ENCODE data around the gene PLSCR2. TPM values are rescaled to one million over a fixed set of nuclear protein-coding genes. Genes with fewer than 3 reads are reported as not detected.

PLSCR2 gene
- total RNA-seq, 4 donors from 2014 or later, result not detected

GRCh38 chr3:146496251-146496650 is 26.9 kb upstream of the PLSCR2 start:
- TF ChIP-seq CTCF (IDR thresholded peaks at IDR 0.05; ENCODE audit: low read depth), result no peak

GRCh38 chr3:146493761-146494160 is 24.4 kb upstream of the PLSCR2 start:
- TF ChIP-seq CTCF (IDR thresholded peaks at IDR 0.05; ENCODE audit: low read depth), result no peak

- no peak for TF ChIP-seq CTCF (IDR thresholded peaks at IDR 0.05; ENCODE audit: low read depth)
Measured at GRCh38 chr3:146493221-146493620, 23.9 kb upstream of the PLSCR2 start.

DNA sequence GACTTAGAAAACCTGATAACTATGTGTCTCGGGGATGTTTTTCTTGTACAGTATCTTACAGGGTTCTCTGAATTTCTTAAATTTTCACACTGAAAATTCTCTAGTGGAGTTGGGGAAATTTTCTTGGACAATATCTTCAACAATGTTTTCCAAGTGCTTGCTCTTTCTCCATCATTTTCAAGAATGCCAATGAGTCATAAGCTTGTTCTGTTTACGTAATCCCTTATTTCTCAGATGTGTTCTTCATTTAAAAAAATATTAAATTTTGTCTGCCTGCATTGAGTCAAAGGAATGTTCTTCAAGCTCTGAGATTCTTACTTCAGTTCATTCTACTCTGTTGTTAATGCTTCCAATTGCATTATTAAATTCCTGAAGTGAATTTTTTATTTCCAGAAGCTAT is 21.9 kb upstream of the PLSCR2 start:
- TF ChIP-seq CTCF (IDR thresholded peaks at IDR 0.05; ENCODE audit: low read depth), result no peak

DNA sequence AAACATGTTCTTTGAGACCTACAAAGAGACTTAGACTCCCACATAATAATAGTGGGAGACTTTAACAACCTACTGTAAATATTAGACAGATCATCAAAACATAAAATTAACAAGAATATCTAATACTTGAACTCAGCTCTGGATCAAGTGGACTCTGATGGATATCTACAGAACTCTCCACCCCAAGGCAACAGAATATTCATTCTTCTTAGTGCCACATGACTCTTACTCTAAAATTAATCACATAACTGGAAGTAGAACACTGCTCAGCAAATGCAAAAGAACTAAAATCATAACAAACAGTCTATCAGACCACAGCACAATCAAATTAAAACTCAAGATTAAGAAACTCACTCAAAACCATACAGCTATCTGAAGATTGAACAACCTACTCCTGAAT is 15.9 kb upstream of the PLSCR2 start:
- no peak for TF ChIP-seq CTCF (IDR thresholded peaks at IDR 0.05; ENCODE audit: low read depth)

GRCh38 chr3:146476094-146476740 is 6.9 kb upstream of the PLSCR2 start:
- no peak for TF ChIP-seq CTCF (IDR thresholded peaks at IDR 0.05; ENCODE audit: low read depth)

DNA sequence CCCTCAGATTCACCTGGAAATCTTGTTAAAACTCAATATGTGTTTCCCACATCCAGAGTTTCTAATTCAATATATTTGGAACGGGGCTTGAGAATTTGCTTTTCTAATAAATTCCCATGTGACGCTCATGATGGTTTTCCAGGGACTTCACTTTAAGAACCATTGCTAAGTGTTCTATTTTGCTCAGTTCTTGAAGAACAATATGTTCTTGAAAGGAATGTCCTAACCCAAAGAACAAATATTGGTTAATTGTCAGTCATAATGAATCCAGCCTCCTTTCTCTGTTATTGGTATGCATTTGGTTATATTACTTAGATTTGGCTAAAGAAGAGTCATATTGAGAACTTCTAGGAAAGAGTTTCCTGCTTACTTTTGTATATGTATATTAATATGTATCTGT is 4.4 kb upstream of the PLSCR2 start:
- TF ChIP-seq CTCF (IDR thresholded peaks at IDR 0.05; ENCODE audit: low read depth), result no peak

All from subcutaneous adipose tissue (tissue), 4 donors.